H9 (cell line): Measurements from ENCODE around the gene FBXL19. TPM values are rescaled to one million over a fixed set of nuclear protein-coding genes. Genes with fewer than 3 reads are reported as not detected.

Source experiments
- DNase-seq: peaks from one replicate; pipeline ENCODE4 v3.0.0-alpha.2; 2017
- H2AFZ ChIP-seq: one replicate; pipeline ENCODE4 v1.6.1; 2013; ENCODE audit warnings: mild to moderate bottlenecking, low read length, control low read depth, moderate library complexity
- H2AK5ac ChIP-seq: 2 replicates; pipeline ENCODE4 v1.6.1; 2013; ENCODE audit warnings: low read length, control low read depth, mixed read lengths; ENCODE audit not compliant: insufficient read length
- H2BK120ac ChIP-seq: one replicate; pipeline ENCODE4 v1.6.1; 2013; ENCODE audit warnings: low read depth, mild to moderate bottlenecking, low read length, control low read depth, inconsistent platforms; ENCODE audit not compliant: poor library complexity, severe bottlenecking
- H2BK12ac ChIP-seq: 2 replicates; pipeline ENCODE4 v1.6.1; 2013; ENCODE audit warnings: low read length, control low read depth, mixed read lengths, low read depth; ENCODE audit not compliant: insufficient read length
- H2BK15ac ChIP-seq: 2 replicates; pipeline ENCODE4 v1.6.1; 2013; ENCODE audit warnings: low read depth, low read length, control low read depth
- H2BK20ac ChIP-seq: one replicate; pipeline ENCODE4 v1.6.1; 2013; ENCODE audit warnings: low read depth, mild to moderate bottlenecking, low read length, control low read depth, inconsistent platforms; ENCODE audit not compliant: poor library complexity, severe bottlenecking
- H2BK5ac ChIP-seq: 2 replicates; pipeline ENCODE4 v1.6.1; 2013; ENCODE audit warnings: low read length, control low read depth, mixed read lengths; ENCODE audit not compliant: insufficient read length
- H3K14ac ChIP-seq: 2 replicates; pipeline ENCODE4 v1.6.1; 2013; ENCODE audit warnings: low read length, control low read depth; ENCODE audit not compliant: insufficient read depth
- H3K18ac ChIP-seq: 2 replicates; pipeline ENCODE4 v1.6.1; 2013; ENCODE audit warnings: low read depth, mild to moderate bottlenecking, mixed read lengths, low read length, control low read depth; ENCODE audit not compliant: insufficient read length
- H3K23ac ChIP-seq: 2 replicates; pipeline ENCODE4 v1.6.1; 2013; ENCODE audit warnings: low read length, control low read depth, mixed read lengths, low read depth; ENCODE audit not compliant: insufficient read length
- H3K23me2 ChIP-seq: 2 replicates; pipeline ENCODE4 v1.6.1; 2013; ENCODE audit warnings: low read depth, mild to moderate bottlenecking, mixed read lengths, low read length, control low read depth; ENCODE audit not compliant: insufficient read length, poor library complexity, severe bottlenecking
- H3K27ac ChIP-seq: 2 replicates; pipeline ENCODE4 v1.5.1; 2013; ENCODE audit warnings: low read length, control low read depth, mixed read lengths, low read depth; ENCODE audit not compliant: insufficient read length
- H3K27me3 ChIP-seq: 2 replicates; pipeline ENCODE4 v1.6.1; 2013; ENCODE audit warnings: low read length, control low read depth, inconsistent platforms; ENCODE audit not compliant: insufficient read depth
- H3K4ac ChIP-seq: 2 replicates; pipeline ENCODE4 v1.6.1; 2013; ENCODE audit warnings: low read depth, mild to moderate bottlenecking, control low read depth, inconsistent platforms, low read length, moderate library complexity
- H3K4me1 ChIP-seq: 2 replicates; pipeline ENCODE4 v1.6.1; 2013; ENCODE audit warnings: low read length, control low read depth, inconsistent platforms; ENCODE audit not compliant: insufficient read depth
- H3K4me2 ChIP-seq: 2 replicates; pipeline ENCODE4 v1.6.1; 2013; ENCODE audit warnings: low read length, control low read depth, mixed read lengths; ENCODE audit not compliant: insufficient read length, insufficient read depth
- H3K56ac ChIP-seq: 2 replicates; pipeline ENCODE4 v1.6.1; 2013; ENCODE audit warnings: low read depth, mild to moderate bottlenecking, mixed read lengths, low read length, control low read depth; ENCODE audit not compliant: insufficient read length
- H3K79me1 ChIP-seq: 2 replicates; pipeline ENCODE4 v1.6.1; 2013; ENCODE audit warnings: low read depth, mild to moderate bottlenecking, moderate library complexity, low read length, control low read depth, inconsistent platforms; ENCODE audit not compliant: insufficient read depth, poor library complexity, severe bottlenecking
- H3K79me2 ChIP-seq: 2 replicates; pipeline ENCODE4 v1.6.1; 2013; ENCODE audit warnings: low read length, control low read depth, inconsistent platforms; ENCODE audit not compliant: insufficient read depth
- H3K9ac ChIP-seq: 2 replicates; pipeline ENCODE4 v1.6.1; 2013; ENCODE audit warnings: low read length, control low read depth, mixed read lengths; ENCODE audit not compliant: insufficient read length; ENCODE audit errors: extremely low read depth
- H3K9me3 ChIP-seq: one replicate; pipeline ENCODE4 v1.6.1; 2013; ENCODE audit warnings: low read depth, low read length, inconsistent platforms; ENCODE audit not compliant: control insufficient read depth
- H3T11ph ChIP-seq: one replicate; pipeline ENCODE4 v1.6.1; 2013; ENCODE audit warnings: mild to moderate bottlenecking, low read length, control low read depth, inconsistent platforms
- H4K20me1 ChIP-seq: one replicate; pipeline ENCODE4 v1.6.1; 2013; ENCODE audit not compliant: control insufficient read depth, insufficient read length, insufficient read depth
- H4K5ac ChIP-seq: 2 replicates; pipeline ENCODE4 v1.6.1; 2013; ENCODE audit warnings: low read depth, mild to moderate bottlenecking, mixed read lengths, low read length, control low read depth; ENCODE audit not compliant: insufficient read length
- H4K8ac ChIP-seq: replicated peaks from 2 replicates; pipeline ENCODE4 v1.6.1; 2013; ENCODE audit warnings: low read length, control low read depth, mixed read lengths, low read depth; ENCODE audit not compliant: insufficient read length
- H4K91ac ChIP-seq: 2 replicates; pipeline ENCODE4 v1.6.1; 2013; ENCODE audit warnings: low read depth, mild to moderate bottlenecking, moderate library complexity, mixed read lengths, low read length, control low read depth; ENCODE audit not compliant: insufficient read length
- H3K27ac Mint-ChIP-seq, 3 experiments: 2 replicates in 2 of 3; 3 replicates in 1 of 3; pipeline ENCODE4 v1.8.0; 2020 to 2021; ENCODE audit warnings: mixed read lengths in 3 of 3, mild to moderate bottlenecking in 1 of 3, moderate library complexity in 1 of 3
- H3K27me3 Mint-ChIP-seq: 2 replicates; pipeline ENCODE4 v1.8.0; 2021; ENCODE audit warnings: low read depth, mild to moderate bottlenecking, moderate library complexity, mixed read lengths
- H3K36me3 Mint-ChIP-seq, 3 experiments: 2 replicates in 2 of 3; 3 replicates in 1 of 3; pipeline ENCODE4 v1.8.0; 2020 to 2021; ENCODE audit warnings: low read depth in 3 of 3, mixed read lengths in 3 of 3; ENCODE audit not compliant: insufficient read depth in 1 of 3
- H3K4me1 Mint-ChIP-seq, 2 experiments: 2 replicates each; pipeline ENCODE4 v1.8.0; 2020; ENCODE audit warnings: mixed read lengths in 2 of 2
- H3K4me3 Mint-ChIP-seq, 2 experiments: 2 replicates in 1 of 2; 3 replicates in 1 of 2; pipeline ENCODE4 v1.8.0; 2020 to 2021; ENCODE audit warnings: mild to moderate bottlenecking in 2 of 2, mixed read lengths in 2 of 2, moderate library complexity in 1 of 2
- H3K9me3 Mint-ChIP-seq, 2 experiments: 2 replicates in 1 of 2; 3 replicates in 1 of 2; pipeline ENCODE4 v1.8.0; 2020; ENCODE audit warnings: mild to moderate bottlenecking in 2 of 2, mixed read lengths in 2 of 2, moderate library complexity in 1 of 2
- CTCF ChIP-seq: fragments of 200-600 bp; sonication (generic); conservative IDR thresholded peaks from 3 replicates; pipeline ENCODE4 v1.8.0; 2021; ENCODE audit warnings: antibody characterized with exemption, mild to moderate bottlenecking
- WGBS: extraction: QIAGEN DNeasy Blood & Tissue Kit; methylation state at CpG from one replicate; pipeline ENCODE4 v1.1.7; 2013; ENCODE audit warnings: missing lambda C conversion rate, low lambda C conversion rate, mixed read lengths; ENCODE audit not compliant: insufficient read length; ENCODE audit errors: extremely low coverage; 5-methylcytosine and 5-hydroxymethylcytosine counted together
- total RNA-seq: library from RNA; stranded (reverse); gene quantifications from 2 replicates; pipeline ENCODE4 v1.2.1, GENCODE V29; 2021

FBXL19 gene
- total RNA-seq, 1 experiment from 2014 or later = 66.8 TPM

GRCh38 chr16:30964574-30965226 is 41.3 kb downstream of the FBXL19 start:
- H3K9me3 ChIP-seq = no peaks in the 10 kb centered on the region
- no peaks in the 10 kb centered on the region for H3K23me2 ChIP-seq
- H4K91ac ChIP-seq = no peak overlapping the region
- H2AFZ ChIP-seq = no peak overlapping the region
- no peak overlapping the region for H4K8ac ChIP-seq
- H2BK120ac ChIP-seq = no peak overlapping the region
- no peak overlapping the region for H2BK20ac ChIP-seq
- H3K14ac ChIP-seq = no peak overlapping the region
- no peak for DNase-seq
- no peak overlapping the region for H2BK5ac ChIP-seq
- H3K79me2 ChIP-seq = no peaks in the 10 kb centered on the region
- no peak overlapping the region for H2AK5ac ChIP-seq
- Mint-ChIP-seq H3K9me3 (no peaks in the 10 kb centered on the region), H3K4me1 (no peaks in the 10 kb centered on the region; a peak in 1 of 4 replicates), H3K27me3 (no peaks in the 10 kb centered on the region), H3K27ac (peak overlapping the region in 1 of 3 experiments; percentile 86; a peak in 2 of 7 replicates), H3K4me3 (no peak overlapping the region; a peak in 1 of 5 replicates), H3K36me3 (peaks cover 58 to 91% (median 85%) of the 10 kb centered on the region in 3 experiments)
- H3K18ac ChIP-seq = no peak overlapping the region
- H3K56ac ChIP-seq = no peak overlapping the region
- H2BK15ac ChIP-seq = no peak overlapping the region
- H3K23ac ChIP-seq = no peak overlapping the region
- H3K4ac ChIP-seq = no peak overlapping the region
- no CpG with 5 or more reads among the region's 33 CpGs for WGBS
- H2BK12ac ChIP-seq = no peak overlapping the region
- no peaks in the 10 kb centered on the region for H3K27me3 ChIP-seq
- H3K4me1 ChIP-seq = no peaks in the 10 kb centered on the region
- H3T11ph ChIP-seq = no peak overlapping the region
- H4K20me1 ChIP-seq = no peaks in the 10 kb centered on the region
- no peak overlapping the region for H3K4me2 ChIP-seq
- H3K79me1 ChIP-seq = no peaks in the 10 kb centered on the region
- no peak overlapping the region for H3K9ac ChIP-seq
- H3K27ac ChIP-seq = no peak overlapping the region
- TF ChIP-seq CTCF = no peak
- no peak overlapping the region for H4K5ac ChIP-seq
